Neural cell (in vitro differentiated cells): ENCODE results near the gene OLIG3. TPM values are rescaled to one million over a fixed set of nuclear protein-coding genes. Genes with fewer than 3 reads are reported as not detected.

Experiments used
- H2AFZ ChIP-seq: fragments of 200-600, 300-800 bp; sonication (generic), shearing (Covaris generic); 2 replicates; pipeline ENCODE4 v1.6.0; 2014; ENCODE audit warnings: low read depth, mild to moderate bottlenecking, antibody characterized with exemption, low read length, moderate library complexity
- H3F3A ChIP-seq: fragments of 200-600 bp; shearing (Covaris generic); 2 replicates; pipeline ENCODE4 v1.6.1; 2016; ENCODE audit warnings: mild to moderate bottlenecking, moderate library complexity, mixed read lengths, antibody characterized with exemption, low read length; ENCODE audit not compliant: insufficient read depth, poor library complexity, severe bottlenecking
- H3K27ac ChIP-seq: fragments of 200-600, 300-800 bp; sonication (generic), shearing (Covaris generic); 2 replicates; pipeline ENCODE4 v1.5.1; 2014; ENCODE audit warnings: mild to moderate bottlenecking, low read length, moderate library complexity
- H3K27me3 ChIP-seq: fragments of 300-800, 200-600 bp; sonication (generic), shearing (Covaris generic); 2 replicates; pipeline ENCODE4 v1.6.0; 2014; ENCODE audit warnings: mild to moderate bottlenecking, low read depth, low read length, moderate library complexity; ENCODE audit not compliant: insufficient read depth
- H3K36me3 ChIP-seq: fragments of 300-800, 200-600 bp; sonication (generic), shearing (Covaris generic); 2 replicates; pipeline ENCODE4 v1.5.1; 2014; ENCODE audit warnings: mild to moderate bottlenecking, antibody characterized with exemption, low read length, moderate library complexity; ENCODE audit not compliant: insufficient read depth
- H3K4me2 ChIP-seq: fragments of 300-800, 200-600 bp; sonication (generic), shearing (Covaris generic); 2 replicates; pipeline ENCODE4 v1.6.0; 2014; ENCODE audit warnings: mild to moderate bottlenecking, low read length
- H3K4me3 ChIP-seq: fragments of 300-800, 200-600 bp; sonication (generic), shearing (Covaris generic); 2 replicates; pipeline ENCODE4 v1.5.1; 2014; ENCODE audit warnings: mild to moderate bottlenecking, low read length, moderate library complexity
- H3K79me2 ChIP-seq: fragments of 200-600 bp; shearing (Covaris generic); replicated peaks from 2 replicates; pipeline ENCODE4 v1.6.0; 2014; ENCODE audit warnings: mild to moderate bottlenecking, low read length, moderate library complexity; ENCODE audit not compliant: insufficient read depth
- H3K9ac ChIP-seq: fragments of 300-800, 200-600 bp; sonication (generic), shearing (Covaris generic); 2 replicates; pipeline ENCODE4 v1.6.1; 2016; ENCODE audit warnings: mild to moderate bottlenecking, low read length, mixed read lengths
- H3K9me2 ChIP-seq: fragments of 200-600 bp; shearing (Covaris generic); 2 replicates; pipeline ENCODE4 v1.6.1; 2016; ENCODE audit warnings: mild to moderate bottlenecking, low read length, mixed read lengths; ENCODE audit not compliant: insufficient read depth
- H3K9me3 ChIP-seq: fragments of 200-600, 300-800 bp; sonication (generic), shearing (Covaris generic); 2 replicates; pipeline ENCODE4 v1.6.1; 2016; ENCODE audit warnings: mild to moderate bottlenecking, mixed run types, low read length, moderate library complexity, mixed read lengths
- H4K20me1 ChIP-seq: fragments of 200-600 bp; shearing (Covaris generic); 2 replicates; pipeline ENCODE4 v1.6.1; 2016; ENCODE audit warnings: mild to moderate bottlenecking, mixed run types; ENCODE audit not compliant: insufficient read depth
- CTCF ChIP-seq: fragments of 450-650 bp; IDR thresholded peaks from 2 replicates; pipeline ENCODE4 v1.5.1; 2014; ENCODE audit warnings: antibody characterized with exemption, mild to moderate bottlenecking, moderate library complexity; ENCODE audit not compliant: poor library complexity, severe bottlenecking
- EP300 ChIP-seq: fragments of 450-650 bp; conservative IDR thresholded peaks from 2 replicates; pipeline ENCODE4 v1.6.1; 2014; ENCODE audit warnings: antibody characterized with exemption, mild to moderate bottlenecking, moderate library complexity; ENCODE audit not compliant: poor library complexity, severe bottlenecking
- EZH2 ChIP-seq: fragments of 200-600, 300-800 bp; shearing (Covaris generic), sonication (generic); IDR thresholded peaks from 2 replicates; pipeline ENCODE4 v1.6.1; 2014; ENCODE audit warnings: antibody characterized with exemption, low read length, borderline replicate concordance, mild to moderate bottlenecking; ENCODE audit not compliant: insufficient read depth, poor library complexity, severe bottlenecking
- MXI1 ChIP-seq: fragments of 450-650 bp; conservative IDR thresholded peaks from 2 replicates; pipeline ENCODE4 v1.6.1; 2014; ENCODE audit warnings: antibody characterized with exemption, mild to moderate bottlenecking; ENCODE audit not compliant: poor library complexity, severe bottlenecking
- POLR2AphosphoS5 ChIP-seq: IDR thresholded peaks from 2 replicates; pipeline ENCODE4 v1.6.1; 2012
- RAD21 ChIP-seq: fragments of 450-650 bp; conservative IDR thresholded peaks from 2 replicates; pipeline ENCODE4 v1.6.1; 2014; ENCODE audit warnings: antibody characterized with exemption, mild to moderate bottlenecking, moderate library complexity
- REST ChIP-seq: IDR thresholded peaks from 2 replicates; pipeline ENCODE4 v1.6.1; 2012; ENCODE audit warnings: borderline replicate concordance
- SMC3 ChIP-seq: fragments of 450-650 bp; conservative IDR thresholded peaks from 2 replicates; pipeline ENCODE4 v1.6.1; 2014; ENCODE audit warnings: antibody characterized with exemption, mild to moderate bottlenecking, moderate library complexity; ENCODE audit not compliant: poor library complexity
- TAF1 ChIP-seq: IDR thresholded peaks from 2 replicates; pipeline ENCODE4 v1.6.1; 2012; ENCODE audit warnings: low read depth
- polyA plus RNA-seq: library from polyadenylated mRNA; depleted of rRNA; stranded (reverse); fragments of >200 nt; gene quantifications from 2 replicates; pipeline ENCODE4 v1.2.3, GENCODE V29; 2014

OLIG3 gene
- polyA plus RNA-seq, 1 donor from 2014 or later: not detected

- no peak overlapping the region for H3K27ac ChIP-seq
- no peaks in the 10 kb centered on the region for H3K9me3 ChIP-seq
- H3F3A ChIP-seq: no peaks in the 10 kb centered on the region
- H3K79me2 ChIP-seq: no peaks in the 10 kb centered on the region
- no peak overlapping the region for H3K4me2 ChIP-seq
- TF ChIP-seq RAD21 (no peak), CTCF (no peak), POLR2AphosphoS5 (no peak), EZH2 (no peak), REST (no peak), EP300 (no peak), TAF1 (no peak), SMC3 (no peak), MXI1 (no peak)
- no peak overlapping the region for H3K4me3 ChIP-seq
- H2AFZ ChIP-seq: no peak overlapping the region
- H3K36me3 ChIP-seq: no peaks in the 10 kb centered on the region
- no peaks in the 10 kb centered on the region for H3K27me3 ChIP-seq
- H3K9ac ChIP-seq: no peak overlapping the region
- H4K20me1 ChIP-seq: no peaks in the 10 kb centered on the region
- no peaks in the 10 kb centered on the region for H3K9me2 ChIP-seq
Observed at GRCh38 chr6:137473598-137473997, 20.6 kb downstream of the OLIG3 start.

GRCh38 chr6:137472641-137473137 lies 21.5 kb downstream of the OLIG3 start:
- H3K36me3 ChIP-seq: no peaks in the 10 kb centered on the region
- H3K4me3 ChIP-seq: no peak overlapping the region
- no peaks in the 10 kb centered on the region for H3K9me3 ChIP-seq
- TF ChIP-seq POLR2AphosphoS5: no peak
- no peak for TF ChIP-seq RAD21
- no peak for TF ChIP-seq EP300
- no peak for TF ChIP-seq REST
- no peak for TF ChIP-seq MXI1
- TF ChIP-seq SMC3: no peak
- TF ChIP-seq TAF1: no peak
- no peak for TF ChIP-seq EZH2
- TF ChIP-seq CTCF: no peak
- H3F3A ChIP-seq: no peaks in the 10 kb centered on the region
- no peak overlapping the region for H3K4me2 ChIP-seq
- H3K79me2 ChIP-seq: no peaks in the 10 kb centered on the region
- no peaks in the 10 kb centered on the region for H3K27me3 ChIP-seq
- no peak overlapping the region for H3K27ac ChIP-seq
- H4K20me1 ChIP-seq: no peaks in the 10 kb centered on the region
- H3K9me2 ChIP-seq: no peaks in the 10 kb centered on the region
- H2AFZ ChIP-seq: no peak overlapping the region
- H3K9ac ChIP-seq: no peak overlapping the region
